IMR-90 (cell line): Measurements from ENCODE around the gene GRIN2A. TPM values are rescaled to one million over a fixed set of nuclear protein-coding genes. Genes with fewer than 3 reads are reported as not detected.

Experiments used
- ATAC-seq: fragments of 200-7000 bp; cut with Tn5 transposase; 2 replicates; pipeline ENCODE4 v1.9.1; 2020; ENCODE audit warnings: low read depth, mild to moderate bottlenecking, moderate library complexity
- BruUV-seq: library from RNA; stranded (reverse); fragments of 400-500 nt; replicated peaks from 2 replicates; lab custom pipeline; 2021; lab: Mats Ljungman, UMichigan
- CTCF ChIA-PET: fragments of 300-600 bp; formaldehyde crosslinking; extraction: SDS; loops from one replicate; lab custom pipeline; 2021; ENCODE audit warnings: antibody characterized with exemption; lab: Yijun Ruan, JAX
- POLR2A ChIA-PET: fragments of 300-600 bp; sonication (Branson Sonifier 250); formaldehyde crosslinking; loops from one replicate; lab custom pipeline; 2022; ENCODE audit warnings: antibody characterized with exemption; ENCODE audit not compliant: unreplicated experiment; lab: Charles Lee
- DNase-seq: peaks from one replicate; pipeline ENCODE4 v3.0.0; 2013
- H2AFZ ChIP-seq: replicated peaks from 2 replicates; pipeline ENCODE3; 2013; ENCODE audit warnings: low read length, mild to moderate bottlenecking; ENCODE audit not compliant: poor library complexity
- H2AK5ac ChIP-seq: 2 replicates; pipeline ENCODE4 v1.6.1; 2013; ENCODE audit warnings: low read depth, low read length, inconsistent platforms
- H2AK9ac ChIP-seq: replicated peaks from 2 replicates; pipeline ENCODE3; 2013; ENCODE audit warnings: mild to moderate bottlenecking, low read depth, low read length, moderate library complexity; ENCODE audit not compliant: poor library complexity
- H2BK120ac ChIP-seq: 2 replicates; pipeline ENCODE4 v1.6.1; 2013; ENCODE audit warnings: low read depth, low read length, inconsistent platforms
- H2BK15ac ChIP-seq: 3 replicates; pipeline ENCODE4 v1.6.1; 2013; ENCODE audit warnings: low read depth, low read length, inconsistent platforms
- H2BK20ac ChIP-seq: 2 replicates; pipeline ENCODE4 v1.6.1; 2013; ENCODE audit warnings: low read depth, mild to moderate bottlenecking, inconsistent platforms, low read length, moderate library complexity
- H2BK5ac ChIP-seq: 2 replicates; pipeline ENCODE4 v1.6.1; 2013; ENCODE audit warnings: mild to moderate bottlenecking, low read depth, low read length, inconsistent platforms; ENCODE audit not compliant: poor library complexity, severe bottlenecking
- H3K14ac ChIP-seq: replicated peaks from 2 replicates; pipeline ENCODE4 v1.6.1; 2013; ENCODE audit warnings: low read depth, low read length, inconsistent platforms
- H3K18ac ChIP-seq: 2 replicates; pipeline ENCODE4 v1.6.1; 2013; ENCODE audit warnings: low read depth, low read length, control low read depth
- H3K23ac ChIP-seq: 2 replicates; pipeline ENCODE4 v1.6.1; 2013; ENCODE audit warnings: low read depth, low read length, inconsistent platforms
- H3K27ac ChIP-seq: 2 replicates; pipeline ENCODE4 v1.5.1; 2013; ENCODE audit warnings: mild to moderate bottlenecking, control low read depth, low read length; ENCODE audit not compliant: insufficient read depth
- H3K27me3 ChIP-seq: 2 replicates; pipeline ENCODE4 v1.6.1; 2013; ENCODE audit warnings: low read length; ENCODE audit not compliant: control insufficient read depth, insufficient read depth
- H3K36me3 ChIP-seq: 2 replicates; pipeline ENCODE4 v1.6.1; 2013; ENCODE audit warnings: low read length, mixed read lengths; ENCODE audit not compliant: control insufficient read depth, insufficient read depth
- H3K4ac ChIP-seq: 2 replicates; pipeline ENCODE4 v1.6.1; 2013; ENCODE audit warnings: low read depth, low read length, inconsistent platforms
- H3K4me1 ChIP-seq: 2 replicates; pipeline ENCODE4 v1.6.1; 2013; ENCODE audit warnings: low read length, mixed read lengths; ENCODE audit not compliant: control insufficient read depth, insufficient read depth
- H3K4me2 ChIP-seq: 2 replicates; pipeline ENCODE4 v1.6.1; 2013; ENCODE audit warnings: low read depth, mild to moderate bottlenecking, control low read depth, low read length, moderate library complexity
- H3K4me3 ChIP-seq: 2 replicates; pipeline ENCODE4 v1.5.1; 2013; ENCODE audit warnings: low read depth, mild to moderate bottlenecking, control low read depth, low read length, moderate library complexity; ENCODE audit not compliant: insufficient read depth
- H3K56ac ChIP-seq: 2 replicates; pipeline ENCODE4 v1.6.1; 2013; ENCODE audit warnings: low read length, inconsistent platforms; ENCODE audit not compliant: insufficient read depth; ENCODE audit errors: extremely low read depth
- H3K79me1 ChIP-seq, 2 experiments: 2 replicates each; pipeline ENCODE4 v1.6.1; 2013; ENCODE audit warnings: low read length in 2 of 2, inconsistent platforms in 1 of 2, low read depth in 1 of 2
- H3K9ac ChIP-seq: 2 replicates; pipeline ENCODE4 v1.6.1; 2013; ENCODE audit warnings: low read depth, low read length, control low read depth
- H3K9me1 ChIP-seq: 2 replicates; pipeline ENCODE4 v1.6.1; 2013; ENCODE audit warnings: low read length, inconsistent platforms; ENCODE audit not compliant: insufficient read depth
- H3K9me3 ChIP-seq: 2 replicates; pipeline ENCODE4 v1.6.1; 2013; ENCODE audit warnings: low read length; ENCODE audit not compliant: control insufficient read depth, insufficient read depth
- H4K20me1 ChIP-seq: 2 replicates; pipeline ENCODE4 v1.6.1; 2013; ENCODE audit warnings: low read length, inconsistent platforms; ENCODE audit not compliant: insufficient read depth
- H4K5ac ChIP-seq: 2 replicates; pipeline ENCODE4 v1.6.1; 2013; ENCODE audit warnings: mild to moderate bottlenecking, low read depth, low read length, control low read depth
- H4K8ac ChIP-seq, 2 experiments: 2 replicates each; pipeline ENCODE4 v1.6.1; 2013; ENCODE audit warnings: low read depth in 2 of 2, low read length in 2 of 2, control low read depth in 1 of 2, inconsistent platforms in 1 of 2
- H4K91ac ChIP-seq: 2 replicates; pipeline ENCODE4 v1.6.1; 2013; ENCODE audit warnings: low read depth, low read length, inconsistent platforms; ENCODE audit not compliant: insufficient read depth
- BHLHE40 ChIP-seq: fragments of 150-350 bp; IDR thresholded peaks from 2 replicates; pipeline ENCODE4 v1.6.1; 2016; ENCODE audit warnings: mild to moderate bottlenecking, low read depth, low read length
- CHD1 ChIP-seq: IDR thresholded peaks from 2 replicates; pipeline ENCODE4 v1.6.1; 2012; ENCODE audit warnings: low read depth, low read length, improper control_type of control experiment
- CTCF ChIP-seq: conservative IDR thresholded peaks from 2 replicates; pipeline ENCODE4 v1.5.1; 2012; ENCODE audit warnings: mild to moderate bottlenecking, low read depth, low read length, improper control_type of control experiment
- MXI1 ChIP-seq: IDR thresholded peaks from 2 replicates; pipeline ENCODE4 v1.6.1; 2012; ENCODE audit warnings: low read depth, mild to moderate bottlenecking, low read length, moderate library complexity, borderline replicate concordance
- RFX5 ChIP-seq: IDR thresholded peaks from 2 replicates; pipeline ENCODE4 v1.8.0; 2012; ENCODE audit warnings: low read depth, mild to moderate bottlenecking, low read length, moderate library complexity
- SMC3 ChIP-seq: fragments of 150-350 bp; IDR thresholded peaks from 2 replicates; pipeline ENCODE4 v1.6.1; 2016; ENCODE audit warnings: low read depth, mild to moderate bottlenecking, antibody characterized with exemption, low read length, moderate library complexity
- WGBS, 2 experiments: methylation state at CpG; one replicate each; pipeline versions ENCODE4 v1.1.5 to v1.1.7; 2013; ENCODE audit warnings: missing lambda C conversion rate in 2 of 2; ENCODE audit not compliant: insufficient read length in 1 of 2; ENCODE audit errors: extremely low coverage in 2 of 2; 5-methylcytosine and 5-hydroxymethylcytosine counted together
- dilution Hi-C: fragments of 300-500 bp; cut with HindIII; formaldehyde crosslinking; loops from one replicate; pipeline ENCODE4 v1.14.3; 2018; ENCODE audit warnings: low sequenced_read_pairs; ENCODE audit not compliant: unreplicated experiment
- in situ Hi-C: fragments of 300-500 bp; cut with MboI; formaldehyde crosslinking; loops from 3 replicates; pipeline ENCODE4 v1.14.3; 2019; ENCODE audit warnings: low sequenced_read_pairs, inconsistent platforms, mixed read lengths
- intact Hi-C: fragments of 100-400 bp; cut with micrococcal nuclease; formaldehyde crosslinking; loops from 2 replicates; pipeline ENCODE4 v1.10.0; 2022
- polyA plus RNA-seq, 3 experiments: library from polyadenylated mRNA; depleted of rRNA; stranded (reverse); fragments of >200 nt; gene quantifications; 2 replicates each; pipeline ENCODE4 v1.2.3, GENCODE V29; 2012; ENCODE audit warnings: low replicate concordance in 1 of 3
- total RNA-seq: library from RNA; depleted of rRNA; stranded (reverse); fragments of >200 nt; gene quantifications from 2 replicates; pipeline ENCODE4 v1.2.3, GENCODE V29; 2012

Gene GRIN2A
- total and polyA plus RNA-seq, 2 of the 4 experiments (the other 2 are of a cell fraction) = under 0.01 TPM; not detected in 1

GRCh38 chr16:9946022-9946720 is 236.1 kb downstream of the GRIN2A start:
- CTCF ChIA-PET = no interaction called here

More at GRCh38 chr16:9946022-9946720, 236.1 kb downstream of the GRIN2A start:
- intact Hi-C loops (no loop called here), in situ Hi-C loops (no loop called here), dilution Hi-C loops (no loop called here)
- no peaks in the 10 kb centered on the region for H3K4me1 ChIP-seq
- no peaks in the 10 kb centered on the region for H4K20me1 ChIP-seq
- no peaks in the 10 kb centered on the region for H3K27me3 ChIP-seq
- no peak overlapping the region for H2AK9ac ChIP-seq
- POLR2A ChIA-PET = no interaction called here
- no peaks in the 10 kb centered on the region for H3K36me3 ChIP-seq
- no peak overlapping the region for H3K9ac ChIP-seq
- no peak overlapping the region for H2BK20ac ChIP-seq
- H3K9me1 ChIP-seq = no peaks in the 10 kb centered on the region
- H3K56ac ChIP-seq = no peak overlapping the region
- H2AFZ ChIP-seq = no peak overlapping the region
- no peak overlapping the region for H3K14ac ChIP-seq
- DNase-seq = no peak
- H3K18ac ChIP-seq = no peak overlapping the region
- 0% methylated on average over 1 of the region's 3 CpGs; no CpG with 5 or more reads in 1 of the 2 experiments for WGBS, 2 experiments
- H4K5ac ChIP-seq = no peak overlapping the region
- H3K9me3 ChIP-seq = peaks cover 21% of the 10 kb centered on the region
- H2AK5ac ChIP-seq = no peak overlapping the region
- no peak overlapping the region for H2BK5ac ChIP-seq
- H2BK15ac ChIP-seq = no peak overlapping the region
- H3K4ac ChIP-seq = no peak overlapping the region
- no peak for ATAC-seq
- no TSS peak for BruUV-seq
- H3K27ac ChIP-seq = no peak overlapping the region
- no peak overlapping the region for H3K23ac ChIP-seq
- H3K79me1 ChIP-seq = no peaks in the 10 kb centered on the region
- no peak overlapping the region for H4K8ac ChIP-seq
- H4K91ac ChIP-seq = no peak overlapping the region
- no peak overlapping the region for H3K4me3 ChIP-seq
- H3K4me2 ChIP-seq = no peak overlapping the region
- no peak overlapping the region for H2BK120ac ChIP-seq
- TF ChIP-seq CHD1 (no peak), RFX5 (no peak), CTCF (no peak), SMC3 (no peak), BHLHE40 (no peak), MXI1 (no peak)
